ENCODE data around the gene NUP153. TPM values are rescaled to one million over a fixed set of nuclear protein-coding genes. Genes with fewer than 3 reads are reported as not detected.

Gene NUP153
- total RNA-seq, 1 donor from 2014 or later: 68.7 TPM

GRCh38 chr6:17650656-17651309 lies 55.9 kb downstream of the NUP153 start:
- H3K27me3 ChIP-seq: no peaks in the 10 kb centered on the region
- peaks cover 3% of the 10 kb centered on the region for H4K20me1 ChIP-seq (ENCODE audit: low read depth)
- no peak overlapping the region for H3K4me2 ChIP-seq
- H3F3A ChIP-seq (ENCODE audit: low read depth): no peaks in the 10 kb centered on the region
- no peak for DNase-seq (ENCODE audit: low spot score)
- H3K4me1 ChIP-seq: no peaks in the 10 kb centered on the region
- Mint-ChIP-seq H3K9me3 (no peaks in the 10 kb centered on the region), H3K4me1 (no peaks in the 10 kb centered on the region), H3K27ac (no peak overlapping the region), H3K4me3 (no peak overlapping the region), H3K36me3 (peaks cover 36% of the 10 kb centered on the region), H3K27me3 (ENCODE audit: insufficient read depth, low read depth) (no peaks in the 10 kb centered on the region)
- H3K27ac ChIP-seq: no peak overlapping the region
- peaks cover 21% of the 10 kb centered on the region for H3K36me3 ChIP-seq
- H3K4me3 ChIP-seq: no peak overlapping the region
- no peak overlapping the region for H3K9ac ChIP-seq
- H3K9me3 ChIP-seq (ENCODE audit: low read depth): no peaks in the 10 kb centered on the region
- peaks cover 42% of the 10 kb centered on the region for H3K79me2 ChIP-seq (ENCODE audit: low read depth)
- no peak overlapping the region for H2AFZ ChIP-seq (replicated peaks)
- TF ChIP-seq EZH2phosphoT487 (IDR thresholded peaks at IDR 0.05) (no peak), EZH2 (IDR thresholded peaks at IDR 0.05) (no peak), CTCF (IDR thresholded peaks at IDR 0.05) (no peak)

GRCh38 chr6:17648745-17649144 lies 58.0 kb downstream of the NUP153 start:
- Histone ChIP-seq H2AFZ (replicated peaks) (no peak overlapping the region), H3K79me2 (ENCODE audit: low read depth) (peaks cover 23% of the 10 kb centered on the region), H3K9ac (no peak overlapping the region), H3F3A (ENCODE audit: low read depth) (no peaks in the 10 kb centered on the region), H3K9me3 (ENCODE audit: low read depth) (no peaks in the 10 kb centered on the region), H4K20me1 (ENCODE audit: low read depth) (peaks cover 3% of the 10 kb centered on the region), H3K36me3 (peaks cover 29% of the 10 kb centered on the region), H3K27me3 (no peaks in the 10 kb centered on the region), H3K4me3 (no peak overlapping the region), H3K4me2 (no peak overlapping the region), H3K27ac (no peak overlapping the region), H3K4me1 (no peaks in the 10 kb centered on the region)
- no peak for DNase-seq (ENCODE audit: low spot score)
- no peak for TF ChIP-seq CTCF (IDR thresholded peaks at IDR 0.05)
- no peak for TF ChIP-seq EZH2 (IDR thresholded peaks at IDR 0.05)
- H3K27me3 Mint-ChIP-seq (ENCODE audit: insufficient read depth, low read depth): no peaks in the 10 kb centered on the region
- peaks cover 39% of the 10 kb centered on the region for H3K36me3 Mint-ChIP-seq
- H3K4me3 Mint-ChIP-seq: no peak overlapping the region
- no peaks in the 10 kb centered on the region for H3K4me1 Mint-ChIP-seq
- no peaks in the 10 kb centered on the region for H3K9me3 Mint-ChIP-seq
- no peak overlapping the region for H3K27ac Mint-ChIP-seq

GRCh38 chr6:17640477-17640917 lies 66.2 kb downstream of the NUP153 start:
- no peaks in the 10 kb centered on the region for H3K27me3 Mint-ChIP-seq (ENCODE audit: insufficient read depth, low read depth)
- H3K4me2 ChIP-seq: no peak overlapping the region
- no peak overlapping the region for H3K27ac ChIP-seq
- H2AFZ ChIP-seq (replicated peaks): no peak overlapping the region
- no peak for TF ChIP-seq EZH2 (IDR thresholded peaks at IDR 0.05)
- TF ChIP-seq CTCF (IDR thresholded peaks at IDR 0.05): no peak
- no peak for TF ChIP-seq EZH2phosphoT487 (IDR thresholded peaks at IDR 0.05)
- peaks cover 28% of the 10 kb centered on the region for H3K79me2 ChIP-seq (ENCODE audit: low read depth)
- H3K4me1 ChIP-seq: no peaks in the 10 kb centered on the region
- H3K27ac Mint-ChIP-seq: no peak overlapping the region
- H3K4me3 Mint-ChIP-seq: no peak overlapping the region
- H3K4me1 Mint-ChIP-seq: no peaks in the 10 kb centered on the region
- no peak for DNase-seq (ENCODE audit: low spot score)
- peaks cover 38% of the 10 kb centered on the region for H3K36me3 ChIP-seq
- H3K9ac ChIP-seq: no peak overlapping the region
- no peaks in the 10 kb centered on the region for H3K9me3 ChIP-seq (ENCODE audit: low read depth)
- peaks cover 64% of the 10 kb centered on the region for H3K36me3 Mint-ChIP-seq
- no peaks in the 10 kb centered on the region for H3F3A ChIP-seq (ENCODE audit: low read depth)
- H3K4me3 ChIP-seq: no peak overlapping the region
- no peaks in the 10 kb centered on the region for H3K27me3 ChIP-seq
- H3K9me3 Mint-ChIP-seq: no peaks in the 10 kb centered on the region
- no peaks in the 10 kb centered on the region for H4K20me1 ChIP-seq (ENCODE audit: low read depth)

Measured in neural progenitor cell (in vitro differentiated cells).